NCI-H1436 treated with DMSO at 0.1 percent for 48 hours (cell line): ENCODE measurements around the gene EXOC1L.
"Not testable (repeated sequence)": the region's sequence is repeated elsewhere in the genome, so short reads cannot be mapped to it uniquely, and the experiment has no call there.

Experiments
- DNase-seq: peaks from one replicate; lab custom pipeline; 2025; lab: John Stamatoyannopoulos, UW

Gene EXOC1L

GRCh38 chr4:55838952-55839351 lies 19.4 kb downstream of the EXOC1L start:
- no peak for DNase-seq

GRCh38 chr4:55840956-55841355 lies 21.4 kb downstream of the EXOC1L start:
- DNase-seq: no peak

- DNase-seq: not testable (repeated sequence)
Measured at GRCh38 chr4:55841373-55842239, 22.0 kb downstream of the EXOC1L start.

- DNase-seq: not testable (repeated sequence)
Measured at GRCh38 chr4:55842312-55842711, 22.7 kb downstream of the EXOC1L start.

GRCh38 chr4:55849724-55850123 lies 30.1 kb downstream of the EXOC1L start:
- no peak for DNase-seq

GRCh38 chr4:55851885-55852284 lies 32.3 kb downstream of the EXOC1L start:
- DNase-seq: no peak

- peak; percentile 86 for DNase-seq
Measured at GRCh38 chr4:55853484-55854046, 34.0 kb downstream of the EXOC1L start, which contains the start of gene EXOC1. Gene EXOC1 (plus strand): TSS chr4:55853648. CDS start chr4:55858324, 4,676 bp downstream.

GRCh38 chr4:55854129-55854528 lies 34.5 kb downstream of the EXOC1L start:
- no peak for DNase-seq

GRCh38 chr4:55857586-55857985 lies 38.0 kb downstream of the EXOC1L start:
- DNase-seq: no peak

GRCh38 chr4:55859711-55860110 lies 40.1 kb downstream of the EXOC1L start:
- DNase-seq: no peak

GRCh38 chr4:55864577-55865223 lies 45.1 kb downstream of the EXOC1L start:
- no peak for DNase-seq

GRCh38 chr4:55865228-55865806 lies 45.7 kb downstream of the EXOC1L start:
- DNase-seq: no peak

GRCh38 chr4:55866290-55866907 lies 46.8 kb downstream of the EXOC1L start:
- no peak for DNase-seq

- no peak for DNase-seq
Measured at GRCh38 chr4:55866973-55867574, 47.5 kb downstream of the EXOC1L start.

- DNase-seq: no peak
Measured at GRCh38 chr4:55868581-55869090, 49.0 kb downstream of the EXOC1L start.

GRCh38 chr4:55871299-55871800 lies 51.8 kb downstream of the EXOC1L start:
- DNase-seq: no peak

GRCh38 chr4:55874831-55875230 lies 55.2 kb downstream of the EXOC1L start:
- no peak for DNase-seq

- DNase-seq: no peak
Measured at GRCh38 chr4:55876387-55876786, 56.8 kb downstream of the EXOC1L start.

GRCh38 chr4:55879224-55879623 lies 59.6 kb downstream of the EXOC1L start:
- DNase-seq: no peak

- DNase-seq: no peak
Measured at GRCh38 chr4:55880652-55881280, 61.2 kb downstream of the EXOC1L start.
